Measurements from ENCODE around the gene LTA.

The LTA gene

GRCh38 chr6:31546958-31547726 is 24.9 kb upstream of the LTA start, which contains the start of gene NFKBIL1 (continued):
- TF ChIP-seq, protein P1, sequence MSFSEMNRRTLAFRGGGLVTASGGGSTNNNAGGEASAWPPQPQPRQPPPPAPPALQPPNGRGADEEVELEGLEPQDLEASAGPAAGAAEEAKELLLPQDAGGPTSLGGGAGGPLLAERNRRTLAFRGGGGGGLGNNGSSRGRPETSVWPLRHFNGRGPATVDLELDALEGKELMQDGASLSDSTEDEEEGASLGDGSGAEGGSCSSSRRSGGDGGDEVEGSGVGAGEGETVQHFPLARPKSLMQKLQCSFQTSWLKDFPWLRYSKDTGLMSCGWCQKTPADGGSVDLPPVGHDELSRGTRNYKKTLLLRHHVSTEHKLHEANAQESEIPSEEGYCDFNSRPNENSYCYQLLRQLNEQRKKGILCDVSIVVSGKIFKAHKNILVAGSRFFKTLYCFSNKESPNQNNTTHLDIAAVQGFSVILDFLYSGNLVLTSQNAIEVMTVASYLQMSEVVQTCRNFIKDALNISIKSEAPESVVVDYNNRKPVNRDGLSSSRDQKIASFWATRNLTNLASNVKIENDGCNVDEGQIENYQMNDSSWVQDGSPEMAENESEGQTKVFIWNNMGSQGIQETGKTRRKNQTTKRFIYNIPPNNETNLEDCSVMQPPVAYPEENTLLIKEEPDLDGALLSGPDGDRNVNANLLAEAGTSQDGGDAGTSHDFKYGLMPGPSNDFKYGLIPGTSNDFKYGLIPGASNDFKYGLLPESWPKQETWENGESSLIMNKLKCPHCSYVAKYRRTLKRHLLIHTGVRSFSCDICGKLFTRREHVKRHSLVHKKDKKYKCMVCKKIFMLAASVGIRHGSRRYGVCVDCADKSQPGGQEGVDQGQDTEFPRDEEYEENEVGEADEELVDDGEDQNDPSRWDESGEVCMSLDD (tag by site-specific recombination; IDR thresholded peaks at IDR 0.05): peak; percentile 91
- TF ChIP-seq, protein P2, sequence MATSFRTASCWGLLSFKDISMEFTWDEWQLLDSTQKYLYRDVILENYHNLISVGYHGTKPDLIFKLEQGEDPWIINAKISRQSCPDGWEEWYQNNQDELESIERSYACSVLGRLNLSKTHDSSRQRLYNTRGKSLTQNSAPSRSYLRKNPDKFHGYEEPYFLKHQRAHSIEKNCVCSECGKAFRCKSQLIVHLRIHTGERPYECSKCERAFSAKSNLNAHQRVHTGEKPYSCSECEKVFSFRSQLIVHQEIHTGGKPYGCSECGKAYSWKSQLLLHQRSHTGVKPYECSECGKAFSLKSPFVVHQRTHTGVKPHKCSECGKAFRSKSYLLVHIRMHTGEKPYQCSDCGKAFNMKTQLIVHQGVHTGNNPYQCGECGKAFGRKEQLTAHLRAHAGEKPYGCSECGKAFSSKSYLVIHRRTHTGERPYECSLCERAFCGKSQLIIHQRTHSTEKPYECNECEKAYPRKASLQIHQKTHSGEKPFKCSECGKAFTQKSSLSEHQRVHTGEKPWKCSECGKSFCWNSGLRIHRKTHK (tag by site-specific recombination; IDR thresholded peaks at IDR 0.05): no peak
- no peak for TF ChIP-seq ZNF791 (tag by site-specific recombination; IDR thresholded peaks at IDR 0.05)
- no peak; the same call in 1 of the 2 replicates for TF ChIP-seq ZNF701 (tag by site-specific recombination; IDR thresholded peaks at IDR 0.05)
- peak; percentile 67; the same call in 1 of the 2 replicates for TF ChIP-seq ZEB2 (tag by site-specific recombination; IDR thresholded peaks at IDR 0.05)
- no peak; the same call in 1 of the 2 replicates for TF ChIP-seq ZNF664 (tag by site-specific recombination; IDR thresholded peaks at IDR 0.05)
- TF ChIP-seq ZNF561 (tag by site-specific recombination; IDR thresholded peaks at IDR 0.05; ENCODE audit: borderline replicate concordance): peak; percentile 88
- TF ChIP-seq KLF9 (tag by site-specific recombination; IDR thresholded peaks at IDR 0.05; ENCODE audit: low read depth): peak; percentile 81
- TF ChIP-seq ZBTB20 (tag by site-specific recombination; IDR thresholded peaks at IDR 0.05): no peak; the same call in 1 of the 2 replicates
- TF ChIP-seq ZNF202 (tag by site-specific recombination; IDR thresholded peaks at IDR 0.05; ENCODE audit: borderline replicate concordance): no peak
- peak; percentile 90 for TF ChIP-seq ZNF518A (tag by site-specific recombination; conservative IDR thresholded peaks at IDR 0.05; ENCODE audit: low read depth)
- no peak for TF ChIP-seq ZNF658 (tag by site-specific recombination; IDR thresholded peaks at IDR 0.05)
- peak; percentile 96 for TF ChIP-seq PRDM10 (tag by site-specific recombination; IDR thresholded peaks at IDR 0.05)
- TF ChIP-seq, protein P3, sequence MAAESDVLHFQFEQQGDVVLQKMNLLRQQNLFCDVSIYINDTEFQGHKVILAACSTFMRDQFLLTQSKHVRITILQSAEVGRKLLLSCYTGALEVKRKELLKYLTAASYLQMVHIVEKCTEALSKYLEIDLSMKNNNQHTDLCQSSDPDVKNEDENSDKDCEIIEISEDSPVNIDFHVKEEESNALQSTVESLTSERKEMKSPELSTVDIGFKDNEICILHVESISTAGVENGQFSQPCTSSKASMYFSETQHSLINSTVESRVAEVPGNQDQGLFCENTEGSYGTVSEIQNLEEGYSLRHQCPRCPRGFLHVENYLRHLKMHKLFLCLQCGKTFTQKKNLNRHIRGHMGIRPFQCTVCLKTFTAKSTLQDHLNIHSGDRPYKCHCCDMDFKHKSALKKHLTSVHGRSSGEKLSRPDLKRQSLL (tag by site-specific recombination; IDR thresholded peaks at IDR 0.05): peak; percentile 35; the same call in 1 of the 2 replicates
- TF ChIP-seq ZBTB8A (tag by site-specific recombination; IDR thresholded peaks at IDR 0.05): peak; percentile 52
- TF ChIP-seq TRIM28 (IDR thresholded peaks at IDR 0.05; ENCODE audit: borderline replicate concordance, low read length): no peak
- peak; percentile 90 for TF ChIP-seq ZBTB17 (tag by site-specific recombination; IDR thresholded peaks at IDR 0.05)
- peak; percentile 92 for TF ChIP-seq ZFP69B (tag by site-specific recombination; IDR thresholded peaks at IDR 0.05)
- TF ChIP-seq ZNF148 (tag by site-specific recombination; IDR thresholded peaks at IDR 0.05; ENCODE audit: borderline replicate concordance): no peak
- TF ChIP-seq, protein P4, sequence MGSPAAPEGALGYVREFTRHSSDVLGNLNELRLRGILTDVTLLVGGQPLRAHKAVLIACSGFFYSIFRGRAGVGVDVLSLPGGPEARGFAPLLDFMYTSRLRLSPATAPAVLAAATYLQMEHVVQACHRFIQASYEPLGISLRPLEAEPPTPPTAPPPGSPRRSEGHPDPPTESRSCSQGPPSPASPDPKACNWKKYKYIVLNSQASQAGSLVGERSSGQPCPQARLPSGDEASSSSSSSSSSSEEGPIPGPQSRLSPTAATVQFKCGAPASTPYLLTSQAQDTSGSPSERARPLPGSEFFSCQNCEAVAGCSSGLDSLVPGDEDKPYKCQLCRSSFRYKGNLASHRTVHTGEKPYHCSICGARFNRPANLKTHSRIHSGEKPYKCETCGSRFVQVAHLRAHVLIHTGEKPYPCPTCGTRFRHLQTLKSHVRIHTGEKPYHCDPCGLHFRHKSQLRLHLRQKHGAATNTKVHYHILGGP (tag by site-specific recombination; IDR thresholded peaks at IDR 0.05): no peak
